ENCODE data around the gene UBE2D3. TPM values are rescaled to one million over a fixed set of nuclear protein-coding genes. Genes with fewer than 3 reads are reported as not detected.

Gene UBE2D3
- total RNA-seq, 1 donor from 2014 or later = 288 TPM

GRCh38 chr4:102787096-102787881, 40.1 kb downstream of the UBE2D3 start:
- TF ChIP-seq, protein P1, sequence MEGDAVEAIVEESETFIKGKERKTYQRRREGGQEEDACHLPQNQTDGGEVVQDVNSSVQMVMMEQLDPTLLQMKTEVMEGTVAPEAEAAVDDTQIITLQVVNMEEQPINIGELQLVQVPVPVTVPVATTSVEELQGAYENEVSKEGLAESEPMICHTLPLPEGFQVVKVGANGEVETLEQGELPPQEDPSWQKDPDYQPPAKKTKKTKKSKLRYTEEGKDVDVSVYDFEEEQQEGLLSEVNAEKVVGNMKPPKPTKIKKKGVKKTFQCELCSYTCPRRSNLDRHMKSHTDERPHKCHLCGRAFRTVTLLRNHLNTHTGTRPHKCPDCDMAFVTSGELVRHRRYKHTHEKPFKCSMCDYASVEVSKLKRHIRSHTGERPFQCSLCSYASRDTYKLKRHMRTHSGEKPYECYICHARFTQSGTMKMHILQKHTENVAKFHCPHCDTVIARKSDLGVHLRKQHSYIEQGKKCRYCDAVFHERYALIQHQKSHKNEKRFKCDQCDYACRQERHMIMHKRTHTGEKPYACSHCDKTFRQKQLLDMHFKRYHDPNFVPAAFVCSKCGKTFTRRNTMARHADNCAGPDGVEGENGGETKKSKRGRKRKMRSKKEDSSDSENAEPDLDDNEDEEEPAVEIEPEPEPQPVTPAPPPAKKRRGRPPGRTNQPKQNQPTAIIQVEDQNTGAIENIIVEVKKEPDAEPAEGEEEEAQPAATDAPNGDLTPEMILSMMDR (conservative IDR thresholded peaks at IDR 0.05) = no peak
- no peak for DNase-seq (ENCODE audit: extremely low spot score, unreplicated experiment)
- H3K9me3 Mint-ChIP-seq = no peaks in the 10 kb centered on the region
- no peak overlapping the region for H3K27ac Mint-ChIP-seq
- peaks cover 10% of the 10 kb centered on the region for H3K36me3 Mint-ChIP-seq
- no peak overlapping the region for H3K4me3 Mint-ChIP-seq
- H3K4me1 Mint-ChIP-seq (ENCODE audit: unreplicated experiment) = no peaks in the 10 kb centered on the region
- H3K27me3 Mint-ChIP-seq = no peaks in the 10 kb centered on the region

DNA sequence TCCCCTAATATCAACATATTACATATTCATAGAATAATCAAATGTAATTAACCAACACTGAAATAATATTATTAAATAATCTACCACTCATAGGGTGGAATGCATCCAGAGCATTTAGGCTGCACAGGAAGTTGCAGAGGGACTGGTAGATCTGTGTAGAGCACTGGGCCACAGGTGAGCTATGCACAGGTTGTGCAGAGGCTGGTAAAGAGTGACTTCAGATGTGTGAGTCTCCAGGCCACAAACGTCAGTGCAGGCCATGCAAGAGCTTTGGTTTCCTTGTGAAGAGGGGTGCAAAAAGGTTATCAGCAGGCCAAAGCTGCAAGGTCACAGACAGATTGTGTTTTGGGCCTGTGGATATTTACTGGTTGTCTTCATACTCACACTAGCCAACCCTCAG, 41.1 kb downstream of the UBE2D3 start:
- Mint-ChIP-seq H3K9me3 (no peaks in the 10 kb centered on the region), H3K27me3 (no peaks in the 10 kb centered on the region), H3K4me3 (no peak overlapping the region), H3K4me1 (ENCODE audit: unreplicated experiment) (no peaks in the 10 kb centered on the region), H3K36me3 (peaks cover 8% of the 10 kb centered on the region), H3K27ac (no peak overlapping the region)
- DNase-seq (ENCODE audit: extremely low spot score, unreplicated experiment) = no peak
- TF ChIP-seq, protein P1 (conservative IDR thresholded peaks at IDR 0.05) = no peak

GRCh38 chr4:102783006-102783405, 44.3 kb downstream of the UBE2D3 start:
- H3K4me1 Mint-ChIP-seq (ENCODE audit: unreplicated experiment) = no peaks in the 10 kb centered on the region
- H3K27me3 Mint-ChIP-seq = no peaks in the 10 kb centered on the region
- no peak overlapping the region for H3K27ac Mint-ChIP-seq
- TF ChIP-seq, protein P1 (conservative IDR thresholded peaks at IDR 0.05) = no peak
- no peak for DNase-seq (ENCODE audit: extremely low spot score, unreplicated experiment)
- peaks cover 4% of the 10 kb centered on the region for H3K36me3 Mint-ChIP-seq
- no peak overlapping the region for H3K4me3 Mint-ChIP-seq
- no peaks in the 10 kb centered on the region for H3K9me3 Mint-ChIP-seq

- Mint-ChIP-seq H3K27me3 (no peaks in the 10 kb centered on the region), H3K4me3 (no peak overlapping the region), H3K36me3 (no peaks in the 10 kb centered on the region), H3K27ac (no peak overlapping the region), H3K4me1 (ENCODE audit: unreplicated experiment) (no peaks in the 10 kb centered on the region), H3K9me3 (no peaks in the 10 kb centered on the region)
- TF ChIP-seq, protein P1 (conservative IDR thresholded peaks at IDR 0.05) = no peak
- DNase-seq (ENCODE audit: extremely low spot score, unreplicated experiment) = no peak
These were observed 45.8 kb downstream of the UBE2D3 start for GRCh38 chr4:102781570-102781969.

- Mint-ChIP-seq H3K4me3 (peak overlapping the region; percentile 11), H3K4me1 (ENCODE audit: unreplicated experiment) (no peaks in the 10 kb centered on the region), H3K9me3 (no peaks in the 10 kb centered on the region), H3K27ac (peak overlapping the region; percentile 42), H3K27me3 (no peaks in the 10 kb centered on the region), H3K36me3 (no peaks in the 10 kb centered on the region)
- no peak for DNase-seq (ENCODE audit: extremely low spot score, unreplicated experiment)
- TF ChIP-seq, protein P1 (conservative IDR thresholded peaks at IDR 0.05) = no peak
These were observed 46.7 kb downstream of the UBE2D3 start for GRCh38 chr4:102780476-102781144.
